Ishikawa (cell line): ENCODE measurements around the gene WDR86.

ENCODE experiments used
- CEBPB ChIP-seq: IDR thresholded peaks from 2 replicates; pipeline ENCODE4 v1.6.1; 2012
- CREB1 ChIP-seq: IDR thresholded peaks from 2 replicates; pipeline ENCODE4 v1.6.1; 2012; ENCODE audit warnings: low read depth
- EGR1 ChIP-seq: IDR thresholded peaks from 2 replicates; pipeline ENCODE4 v1.6.1; 2012
- EP300 ChIP-seq: IDR thresholded peaks from 2 replicates; pipeline ENCODE4 v1.6.1; 2012; ENCODE audit warnings: borderline replicate concordance
- FOXM1 ChIP-seq: IDR thresholded peaks from 2 replicates; pipeline ENCODE4 v1.6.1; 2012; ENCODE audit warnings: low read depth, borderline replicate concordance
- MAX ChIP-seq: IDR thresholded peaks from 2 replicates; pipeline ENCODE4 v1.6.1; 2012
- NFIC ChIP-seq: IDR thresholded peaks from 2 replicates; pipeline ENCODE4 v1.6.1; 2012
- RAD21 ChIP-seq: IDR thresholded peaks from 2 replicates; pipeline ENCODE4 v1.6.1; 2012; ENCODE audit warnings: low read depth
- REST ChIP-seq: IDR thresholded peaks from 2 replicates; pipeline ENCODE4 v1.6.1; 2012; ENCODE audit warnings: low read depth, mild to moderate bottlenecking
- TAF1 ChIP-seq: IDR thresholded peaks from 2 replicates; pipeline ENCODE4 v1.6.1; 2012; ENCODE audit warnings: low read depth, mild to moderate bottlenecking
- TCF12 ChIP-seq: IDR thresholded peaks from 2 replicates; pipeline ENCODE4 v1.6.1; 2012; ENCODE audit warnings: low read depth
- TEAD4 ChIP-seq: IDR thresholded peaks from 2 replicates; pipeline ENCODE4 v1.6.1; 2012
- USF1 ChIP-seq: IDR thresholded peaks from 2 replicates; pipeline ENCODE4 v1.6.1; 2012
- YY1 ChIP-seq: IDR thresholded peaks from 2 replicates; pipeline ENCODE4 v1.6.1; 2012; ENCODE audit warnings: low read depth
- ZBTB7A ChIP-seq: IDR thresholded peaks from 2 replicates; pipeline ENCODE4 v1.6.1; 2012; ENCODE audit warnings: low read depth

Gene WDR86

GRCh38 chr7:151437159-151437553 lies 27.3 kb upstream of the WDR86 start:
- no peak for TF ChIP-seq ZBTB7A
- TF ChIP-seq CREB1 = no peak
- no peak for TF ChIP-seq USF1
- TF ChIP-seq YY1 = no peak
- TF ChIP-seq MAX = no peak
- no peak for TF ChIP-seq TCF12
- no peak for TF ChIP-seq EP300

- TF ChIP-seq NFIC (no peak), ZBTB7A (no peak), MAX (no peak)
Observed at GRCh38 chr7:151436446-151437158, 26.8 kb upstream of the WDR86 start.

GRCh38 chr7:151435971-151436370 lies 26.1 kb upstream of the WDR86 start:
- TF ChIP-seq TAF1 (no peak), REST (no peak), EP300 (no peak), CREB1 (no peak), FOXM1 (no peak), NFIC (no peak), ZBTB7A (no peak), TEAD4 (no peak), TCF12 (no peak), EGR1 (no peak), CEBPB (no peak), USF1 (no peak), RAD21 (no peak)

- no peak for TF ChIP-seq YY1
- no peak for TF ChIP-seq NFIC
- TF ChIP-seq EP300 = no peak
- no peak for TF ChIP-seq RAD21
- TF ChIP-seq ZBTB7A = no peak
- TF ChIP-seq MAX = no peak
- TF ChIP-seq TAF1 = no peak
- no peak for TF ChIP-seq REST
- no peak for TF ChIP-seq FOXM1
- no peak for TF ChIP-seq USF1
- no peak for TF ChIP-seq CREB1
- no peak for TF ChIP-seq TEAD4
- no peak for TF ChIP-seq TCF12
- TF ChIP-seq CEBPB = no peak
- no peak for TF ChIP-seq EGR1
Observed at GRCh38 chr7:151435103-151435916, 25.5 kb upstream of the WDR86 start.

- TF ChIP-seq EP300 (no peak), EGR1 (no peak), REST (no peak), ZBTB7A (no peak), TAF1 (no peak), TEAD4 (no peak), MAX (no peak), YY1 (no peak), RAD21 (no peak), NFIC (no peak), CREB1 (no peak), USF1 (no peak), TCF12 (no peak), CEBPB (no peak), FOXM1 (no peak)
Observed at GRCh38 chr7:151434549-151434948, 24.7 kb upstream of the WDR86 start.
